A673 (cell line): Measurements from ENCODE around the gene LAMA4. TPM values are rescaled to one million over a fixed set of nuclear protein-coding genes. Genes with fewer than 3 reads are reported as not detected.

Experiments used
- BruUV-seq: library from RNA; stranded (reverse); fragments of 400-500 nt; replicated peaks from 2 replicates; lab custom pipeline; 2021; lab: Mats Ljungman, UMichigan
- CTCF ChIA-PET: fragments of 300-600 bp; sonication (Branson Sonifier 250); formaldehyde crosslinking; loops from one replicate; lab custom pipeline; 2022; ENCODE audit warnings: antibody characterized with exemption; lab: Charles Lee
- POLR2A ChIA-PET: fragments of 300-600 bp; sonication (Branson Sonifier 250); formaldehyde crosslinking; loops from one replicate; lab custom pipeline; 2022; ENCODE audit warnings: antibody characterized with exemption; ENCODE audit not compliant: low non-redundant PET; lab: Charles Lee
- DNase-seq: peaks from one replicate; pipeline ENCODE4 v3.0.0-alpha.2; 2015; ENCODE audit warnings: low spot score
- H3K27ac ChIP-seq: fragments of 200-600 bp; sonication (generic); 2 replicates; pipeline ENCODE4 v1.5.1; 2016; ENCODE audit warnings: mixed run types, low read depth, mild to moderate bottlenecking, mixed read lengths, antibody characterized with exemption, low read length; ENCODE audit not compliant: poor library complexity, severe bottlenecking
- H3K27me3 ChIP-seq: fragments of 200-600 bp; sonication (generic); replicated peaks from 2 replicates; pipeline ENCODE4 v1.6.1; 2017; ENCODE audit warnings: mixed run types, low read depth, mild to moderate bottlenecking, mixed read lengths, antibody characterized with exemption, low read length; ENCODE audit not compliant: insufficient read depth, poor library complexity
- H3K36me3 ChIP-seq: fragments of 200-600 bp; sonication (generic); 2 replicates; pipeline ENCODE4 v1.6.1; 2016; ENCODE audit warnings: mixed run types, mild to moderate bottlenecking, mixed read lengths, antibody characterized with exemption, low read length; ENCODE audit not compliant: insufficient read depth, poor library complexity, severe bottlenecking
- H3K4me1 ChIP-seq: fragments of 200-600 bp; sonication (generic); 2 replicates; pipeline ENCODE4 v1.6.1; 2017; ENCODE audit warnings: mixed run types, mild to moderate bottlenecking, mixed read lengths, antibody characterized with exemption, low read length; ENCODE audit not compliant: insufficient read depth, poor library complexity, severe bottlenecking
- H3K4me3 ChIP-seq: fragments of 200-600 bp; sonication (generic); 2 replicates; pipeline ENCODE4 v1.5.1; 2016; ENCODE audit warnings: low read depth, mixed run types, mild to moderate bottlenecking, mixed read lengths, low read length; ENCODE audit not compliant: poor library complexity, severe bottlenecking
- H3K9me3 ChIP-seq: fragments of 200-600 bp; sonication (generic); 2 replicates; pipeline ENCODE4 v1.6.1; 2016; ENCODE audit warnings: mixed run types, low read depth, mild to moderate bottlenecking, mixed read lengths, antibody characterized with exemption, low read length; ENCODE audit not compliant: poor library complexity, severe bottlenecking
- EZH2 ChIP-seq: fragments of 200-600 bp; sonication (generic); IDR thresholded peaks from 2 replicates; pipeline ENCODE4 v1.6.1; 2017; ENCODE audit warnings: borderline replicate concordance, low read depth, mild to moderate bottlenecking, mixed read lengths, antibody characterized with exemption, low read length; ENCODE audit not compliant: poor library complexity, severe bottlenecking
- intact Hi-C: fragments of 100-400 bp; cut with micrococcal nuclease; formaldehyde crosslinking; loops from one replicate; pipeline ENCODE4 v1.10.0; 2022; ENCODE audit not compliant: unreplicated experiment
- total RNA-seq: library from RNA; stranded (reverse); gene quantifications from 2 replicates; pipeline ENCODE4 v1.2.3, GENCODE V29; 2021
- TF ChIP-seq, protein P1 (sequence below): fragments of 300-800, 200-600 bp; sonication (generic); conservative IDR thresholded peaks from 2 replicates; pipeline ENCODE4 v1.5.1; 2017; ENCODE audit warnings: low read depth, mild to moderate bottlenecking, antibody characterized with exemption, low read length, moderate library complexity, mixed read lengths

Gene LAMA4
- total RNA-seq, 1 experiment from 2014 or later = 1.2 TPM

DNA sequence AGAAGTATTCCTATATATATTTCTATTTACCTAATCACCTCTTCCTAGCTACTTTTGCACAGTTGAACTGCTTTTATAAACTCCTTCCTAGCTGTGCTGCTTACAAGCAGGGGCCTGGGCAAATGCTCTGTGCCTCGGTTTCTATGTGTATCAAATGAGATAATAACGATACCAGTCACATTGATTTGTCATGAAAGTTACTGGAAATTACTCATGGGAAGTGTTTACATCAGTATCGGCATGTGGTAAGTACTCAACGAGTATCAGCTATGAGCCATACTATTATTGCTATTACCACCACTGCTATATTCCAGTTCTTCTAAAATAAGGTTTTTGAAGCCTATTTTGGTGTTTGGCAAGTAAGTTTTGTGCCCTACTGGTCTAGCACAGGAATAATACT, 4.9 kb downstream of the LAMA4 start:
- DNase-seq = no peak
- CTCF ChIA-PET = interaction anchor here (0.6 kb wide), 1 partner anchor 105 kb away, joined by 11 read pairs; no protein-coding TSS in a partner anchor
- BruUV-seq = no TSS peak
- H3K4me1 ChIP-seq = no peaks in the 10 kb centered on the region
- H3K36me3 ChIP-seq = no peaks in the 10 kb centered on the region
- H3K4me3 ChIP-seq = no peak overlapping the region
- peaks cover 14% of the 10 kb centered on the region for H3K27me3 ChIP-seq
- no peak overlapping the region for H3K27ac ChIP-seq
- POLR2A ChIA-PET = no interaction called here
- H3K9me3 ChIP-seq = no peaks in the 10 kb centered on the region
- intact Hi-C loops = no loop called here
- TF ChIP-seq, protein P1, sequence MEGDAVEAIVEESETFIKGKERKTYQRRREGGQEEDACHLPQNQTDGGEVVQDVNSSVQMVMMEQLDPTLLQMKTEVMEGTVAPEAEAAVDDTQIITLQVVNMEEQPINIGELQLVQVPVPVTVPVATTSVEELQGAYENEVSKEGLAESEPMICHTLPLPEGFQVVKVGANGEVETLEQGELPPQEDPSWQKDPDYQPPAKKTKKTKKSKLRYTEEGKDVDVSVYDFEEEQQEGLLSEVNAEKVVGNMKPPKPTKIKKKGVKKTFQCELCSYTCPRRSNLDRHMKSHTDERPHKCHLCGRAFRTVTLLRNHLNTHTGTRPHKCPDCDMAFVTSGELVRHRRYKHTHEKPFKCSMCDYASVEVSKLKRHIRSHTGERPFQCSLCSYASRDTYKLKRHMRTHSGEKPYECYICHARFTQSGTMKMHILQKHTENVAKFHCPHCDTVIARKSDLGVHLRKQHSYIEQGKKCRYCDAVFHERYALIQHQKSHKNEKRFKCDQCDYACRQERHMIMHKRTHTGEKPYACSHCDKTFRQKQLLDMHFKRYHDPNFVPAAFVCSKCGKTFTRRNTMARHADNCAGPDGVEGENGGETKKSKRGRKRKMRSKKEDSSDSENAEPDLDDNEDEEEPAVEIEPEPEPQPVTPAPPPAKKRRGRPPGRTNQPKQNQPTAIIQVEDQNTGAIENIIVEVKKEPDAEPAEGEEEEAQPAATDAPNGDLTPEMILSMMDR = no peak
- no peak for TF ChIP-seq EZH2

DNA sequence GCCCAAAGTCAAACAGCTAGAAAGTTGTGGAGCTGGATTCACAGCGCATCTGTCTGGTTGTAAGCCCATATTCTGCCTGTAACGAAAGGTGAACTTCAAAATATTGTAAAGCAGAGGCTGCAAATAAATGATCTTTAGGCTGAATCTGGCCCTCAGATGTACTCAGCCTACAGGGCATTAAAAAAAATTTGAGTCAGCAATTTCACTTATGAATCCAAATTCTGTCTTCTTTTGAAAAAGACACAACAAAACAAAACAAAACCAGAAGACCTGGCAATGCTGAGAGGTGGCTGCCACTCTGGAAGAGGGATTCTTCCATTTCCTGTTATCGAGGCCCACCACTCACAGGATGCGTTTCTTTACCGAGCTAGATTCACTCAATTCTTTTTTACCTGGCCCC, 7.1 kb downstream of the LAMA4 start:
- intact Hi-C loops = no loop called here
- BruUV-seq = no TSS peak
- DNase-seq = no peak
- no peaks in the 10 kb centered on the region for H3K9me3 ChIP-seq
- TF ChIP-seq, protein P1 = no peak
- TF ChIP-seq EZH2 = no peak
- no peaks in the 10 kb centered on the region for H3K27me3 ChIP-seq
- ChIA-PET POLR2A (no interaction called here), CTCF (no interaction called here)
- no peak overlapping the region for H3K4me3 ChIP-seq
- no peaks in the 10 kb centered on the region for H3K4me1 ChIP-seq
- no peak overlapping the region for H3K27ac ChIP-seq
- no peaks in the 10 kb centered on the region for H3K36me3 ChIP-seq

GRCh38 chr6:112245511-112246203, 8.7 kb downstream of the LAMA4 start:
- no peaks in the 10 kb centered on the region for H3K9me3 ChIP-seq
- intact Hi-C loops = no loop called here
- CTCF ChIA-PET = no interaction called here
- DNase-seq = no peak
- H3K4me1 ChIP-seq = no peaks in the 10 kb centered on the region
- POLR2A ChIA-PET = no interaction called here
- no peaks in the 10 kb centered on the region for H3K36me3 ChIP-seq
- no peaks in the 10 kb centered on the region for H3K27me3 ChIP-seq
- no peak overlapping the region for H3K4me3 ChIP-seq
- BruUV-seq = no TSS peak
- no peak for TF ChIP-seq EZH2
- TF ChIP-seq, protein P1 = no peak
- no peak overlapping the region for H3K27ac ChIP-seq
